ENCODE measurements around the gene MCRIP2. TPM values are rescaled to one million over a fixed set of nuclear protein-coding genes. Genes with fewer than 3 reads are reported as not detected.
A peak's percentile ranks its signal among the peaks of the same experiment; 100 is the strongest.

The MCRIP2 gene
- total and polyA plus RNA-seq, 2 of the 8 experiments (the other 6 are each of a cell fraction or from before 2014, with no cell fraction given) = 45.4 to 75.5 TPM

DNA sequence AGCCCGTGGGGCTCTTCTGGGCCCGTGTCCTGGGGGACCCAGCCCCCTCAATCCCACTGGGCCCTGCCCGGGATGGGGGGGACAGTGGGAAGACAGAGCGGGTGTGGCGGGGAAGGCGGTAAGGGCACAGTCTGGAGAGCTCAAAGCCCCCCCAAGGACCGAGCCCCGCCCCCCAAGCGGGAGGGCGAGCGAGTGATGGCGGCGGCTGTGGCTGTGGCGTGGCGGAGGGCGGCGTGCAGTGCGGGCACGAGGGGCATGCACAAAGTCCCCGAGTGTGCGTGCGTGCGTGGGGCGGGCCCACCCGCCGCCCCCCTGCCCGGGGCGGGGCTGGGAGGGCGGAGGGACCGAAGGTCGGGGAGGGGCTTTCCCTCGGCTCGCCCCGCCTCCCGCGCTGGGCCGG lies 52.1 kb downstream of the MCRIP2 start:
- Histone ChIP-seq H2BK120ac (replicated peaks; ENCODE audit: low read depth, low read length) (no peak overlapping the region), H3K9ac (replicated peaks in 1 of 4; ENCODE audit: extremely low read depth in 1 of 4, low read depth in 3 of 4, low read length in 3 of 4) (no peak overlapping the region), H2BK20ac (ENCODE audit: low read length) (no peak overlapping the region), H3K27ac (ENCODE audit: low read depth, low read length) (no peak overlapping the region), H4K91ac (replicated peaks; ENCODE audit: insufficient read length, low read length) (no peak overlapping the region), H3K79me2 (ENCODE audit: control insufficient read depth in 1 of 2, insufficient read depth in 2 of 2, low read length in 2 of 2) (no peaks in the 10 kb centered on the region), H3K14ac (ENCODE audit: insufficient read length) (no peak overlapping the region), H3K36me3 (ENCODE audit: control insufficient read depth in 2 of 4, insufficient read depth in 4 of 4, low read length in 3 of 4) (no peaks in the 10 kb centered on the region), H3K27me3 (replicated peaks in 1 of 4; ENCODE audit: control insufficient read depth in 3 of 4, extremely low read depth in 1 of 4, insufficient read depth in 3 of 4, low read length in 3 of 4) (peaks cover 1 to 59% (median 36%) of the 10 kb centered on the region in 4 experiments), H2AK5ac (ENCODE audit: low read depth, low read length) (no peak overlapping the region), H4K5ac (ENCODE audit: insufficient read length, low read depth, low read length) (no peak overlapping the region), H2BK5ac (ENCODE audit: low read depth, low read length) (no peak overlapping the region), H3K9me3 (ENCODE audit: insufficient read depth in 2 of 2, low read depth in 1 of 2, low read length in 1 of 2) (no peaks in the 10 kb centered on the region), H3K79me1 (ENCODE audit: low read depth, low read length) (peaks cover 4% of the 10 kb centered on the region; the same call in 1 of the 2 replicates), H3K18ac (ENCODE audit: extremely low read depth, low read length) (no peak overlapping the region), H4K20me1 (replicated peaks in 1 of 2; ENCODE audit: control insufficient read depth in 1 of 2, insufficient read depth in 2 of 2, low read length in 2 of 2) (peaks cover 0 to 8% of the 10 kb centered on the region in 2 experiments), H4K8ac (ENCODE audit: extremely low read depth, insufficient read depth, low read length) (peak overlapping the region; percentile 65; the same call in 1 of the 2 replicates), H3K4me2 (ENCODE audit: insufficient read depth in 1 of 2, low read depth in 2 of 2, low read length in 2 of 2) (peak overlapping the region; percentile 87 to 95), H2AFZ (ENCODE audit: low read length) (no peak overlapping the region), H2BK12ac (ENCODE audit: low read depth, low read length) (no peak overlapping the region), H2BK15ac (ENCODE audit: low read length) (no peak overlapping the region), H3K4ac (replicated peaks; ENCODE audit: insufficient read length, low read depth, low read length) (no peak overlapping the region), H3K23ac (ENCODE audit: insufficient read length) (no peak overlapping the region), H3K4me1 (replicated peaks in 1 of 4; ENCODE audit: control insufficient read depth in 3 of 4, insufficient read depth in 4 of 4, low read length in 3 of 4) (peaks cover 0 to 23% (median 15%) of the 10 kb centered on the region in 4 experiments; a peak in 5 of 7 replicates), H3K56ac (replicated peaks; ENCODE audit: insufficient read length, low read depth, low read length) (no peak overlapping the region), H3K4me3 (ENCODE audit: extremely low read depth in 1 of 4, insufficient read depth in 2 of 4, low read depth in 3 of 4, low read length in 4 of 4) (peak overlapping the region; percentile 43 to 78 (median 48)), H3K23me2 (ENCODE audit: low read depth, low read length) (peaks cover 15% of the 10 kb centered on the region)
- WGBS, 2 experiments (ENCODE audit: extremely low coverage in 1 of 2, insufficient coverage in 1 of 2, insufficient read length in 1 of 2, insufficient replicate concordance in 2 of 2, low coverage in 1 of 2, low lambda C conversion rate in 2 of 2, missing lambda C conversion rate in 1 of 2) = 18% methylated on average over 8 of the region's 37 CpGs; no CpG with 5 or more reads in 1 of the 2 experiments
- peak in 1 of 2 experiments; percentile 62 for DNase-seq (ENCODE audit: low read depth in 1 of 2, low spot score in 2 of 2)
- ChIA-PET POLR2A (ENCODE audit: partially characterized antibody) (interaction anchor here (1.1 to 4.6 kb wide), 4 partner anchors 11 to 28 kb away, joined by 5 to 48 read pairs (median 8); partner anchors contain the start of genes ANTKMT, JMJD8, RHBDL1 and STUB1), CTCF (ENCODE audit: partially characterized antibody) (interaction anchor here (0.9 to 2.0 kb wide), 3 partner anchors 12 to 92 kb away, joined by 3 to 7 read pairs (median 6); no protein-coding TSS in a partner anchor)
- no peak for FAIRE-seq
- TF ChIP-seq USF2 (IDR thresholded peaks at IDR 0.05; ENCODE audit: low read length) (no peak), BCL11A (IDR thresholded peaks at IDR 0.05; ENCODE audit: low read depth in 2 of 2, low read length in 2 of 2) (no peak), RXRA (IDR thresholded peaks at IDR 0.05; ENCODE audit: insufficient read depth, low read depth, low read length) (no peak), ASH2L (IDR thresholded peaks at IDR 0.05; ENCODE audit: low read length) (no peak), SUZ12 (IDR thresholded peaks at IDR 0.05; ENCODE audit: low read length) (no peak), TAF7 (optimal IDR thresholded peaks at IDR 0.05; ENCODE audit: borderline replicate concordance, low read depth, low read length) (no peak), CREB1 (IDR thresholded peaks at IDR 0.05) (no peak), EZH2 (IDR thresholded peaks at IDR 0.05; ENCODE audit: low read depth, low read length, severe bottlenecking) (no peak), TBP (IDR thresholded peaks at IDR 0.05; ENCODE audit: low read depth, low read length) (no peak)
- TF ChIP-seq, protein P1, sequence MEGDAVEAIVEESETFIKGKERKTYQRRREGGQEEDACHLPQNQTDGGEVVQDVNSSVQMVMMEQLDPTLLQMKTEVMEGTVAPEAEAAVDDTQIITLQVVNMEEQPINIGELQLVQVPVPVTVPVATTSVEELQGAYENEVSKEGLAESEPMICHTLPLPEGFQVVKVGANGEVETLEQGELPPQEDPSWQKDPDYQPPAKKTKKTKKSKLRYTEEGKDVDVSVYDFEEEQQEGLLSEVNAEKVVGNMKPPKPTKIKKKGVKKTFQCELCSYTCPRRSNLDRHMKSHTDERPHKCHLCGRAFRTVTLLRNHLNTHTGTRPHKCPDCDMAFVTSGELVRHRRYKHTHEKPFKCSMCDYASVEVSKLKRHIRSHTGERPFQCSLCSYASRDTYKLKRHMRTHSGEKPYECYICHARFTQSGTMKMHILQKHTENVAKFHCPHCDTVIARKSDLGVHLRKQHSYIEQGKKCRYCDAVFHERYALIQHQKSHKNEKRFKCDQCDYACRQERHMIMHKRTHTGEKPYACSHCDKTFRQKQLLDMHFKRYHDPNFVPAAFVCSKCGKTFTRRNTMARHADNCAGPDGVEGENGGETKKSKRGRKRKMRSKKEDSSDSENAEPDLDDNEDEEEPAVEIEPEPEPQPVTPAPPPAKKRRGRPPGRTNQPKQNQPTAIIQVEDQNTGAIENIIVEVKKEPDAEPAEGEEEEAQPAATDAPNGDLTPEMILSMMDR (IDR thresholded peaks at IDR 0.05; ENCODE audit: control extremely low read depth in 1 of 3, insufficient read depth in 1 of 3, low read depth in 1 of 3, low read length in 3 of 3) = no peak

Data from H1 (cell line).